ENCODE data around the gene TXNDC2. TPM values are rescaled to one million over a fixed set of nuclear protein-coding genes. Genes with fewer than 3 reads are reported as not detected.
"Not testable (repeated sequence)": the region's sequence is repeated elsewhere in the genome, so short reads cannot be mapped to it uniquely, and the experiment has no call there.

Gene TXNDC2
- total and polyA plus RNA-seq, 2 donors = 0.02 TPM; not detected in 1

GRCh38 chr18:9857479-9857998 is 28.2 kb upstream of the TXNDC2 start:
- not testable (repeated sequence) for H3K36me3 ChIP-seq (ENCODE audit: control insufficient read depth in 2 of 2, insufficient read depth in 2 of 2, low read length in 1 of 2); H3K4me3 ChIP-seq (ENCODE audit: low read length in 2 of 2); H3K4me1 ChIP-seq (ENCODE audit: control insufficient read depth in 2 of 2, insufficient read depth in 2 of 2, low read length in 2 of 2); DNase-seq (ENCODE audit: low read depth in 6 of 9, low spot score in 9 of 9); H3K27ac ChIP-seq (ENCODE audit: low read depth in 1 of 2, low read length in 1 of 2); H3K9me3 ChIP-seq (ENCODE audit: control insufficient read depth in 2 of 2, insufficient read depth in 1 of 2, low read length in 1 of 2); H3K27me3 ChIP-seq (ENCODE audit: control insufficient read depth in 2 of 2, insufficient read depth in 1 of 2, low read length in 1 of 2)
- WGBS = 96% methylated on average over 4 of the region's 4 CpGs

DNA sequence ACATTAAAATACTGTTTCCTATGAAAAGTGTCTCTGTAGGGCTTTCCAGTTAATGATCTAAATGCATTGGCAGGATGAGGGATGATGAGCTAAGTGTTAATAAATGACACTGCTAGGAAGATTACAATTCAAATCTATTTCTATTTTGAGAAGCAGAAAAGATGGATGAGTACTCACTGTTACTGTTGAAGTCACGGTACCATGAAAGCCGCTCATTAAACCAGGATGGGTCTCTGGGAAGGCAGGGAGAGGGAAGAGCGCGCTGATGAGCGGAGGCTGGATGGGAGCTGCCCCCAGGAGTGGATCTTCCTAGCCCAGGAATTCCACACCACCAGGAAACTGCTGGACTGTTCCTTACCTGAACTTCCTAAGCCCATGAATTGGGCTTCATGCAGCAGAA is 27.1 kb upstream of the TXNDC2 start:
- 98% methylated on average over 5 of the region's 5 CpGs for WGBS

GRCh38 chr18:9859232-9859631 is 26.5 kb upstream of the TXNDC2 start:
- WGBS = 95% methylated on average over 7 of the region's 7 CpGs

More for the DNA sequence above, 27.1 kb upstream of the TXNDC2 start:
- Histone ChIP-seq H3K4me3 (ENCODE audit: low read length in 2 of 2) (no peak overlapping the region), H3K4me1 (ENCODE audit: control insufficient read depth in 2 of 2, insufficient read depth in 2 of 2, low read length in 2 of 2) (peaks cover 0 to 6% of the 10 kb centered on the region in 2 donors), H3K27ac (ENCODE audit: low read depth in 1 of 2, low read length in 1 of 2) (no peak overlapping the region), H3K9me3 (ENCODE audit: control insufficient read depth in 2 of 2, insufficient read depth in 1 of 2, low read length in 1 of 2) (no peaks in the 10 kb centered on the region), H3K36me3 (ENCODE audit: control insufficient read depth in 2 of 2, insufficient read depth in 2 of 2, low read length in 1 of 2) (no peaks in the 10 kb centered on the region), H3K27me3 (ENCODE audit: control insufficient read depth in 2 of 2, insufficient read depth in 1 of 2, low read length in 1 of 2) (no peaks in the 10 kb centered on the region)
- DNase-seq (ENCODE audit: low read depth in 6 of 9, low spot score in 9 of 9) = no peak

GRCh38 chr18:9860682-9861081 is 25.1 kb upstream of the TXNDC2 start:
- DNase-seq (ENCODE audit: low read depth in 6 of 9, low spot score in 9 of 9) = no peak
- Histone ChIP-seq H3K4me3 (ENCODE audit: low read length in 2 of 2) (no peak overlapping the region), H3K4me1 (ENCODE audit: control insufficient read depth in 2 of 2, insufficient read depth in 2 of 2, low read length in 2 of 2) (peaks cover 0 to 6% of the 10 kb centered on the region in 2 donors), H3K9me3 (ENCODE audit: control insufficient read depth in 2 of 2, insufficient read depth in 1 of 2, low read length in 1 of 2) (peaks cover 0 to 9% of the 10 kb centered on the region in 2 donors), H3K36me3 (ENCODE audit: control insufficient read depth in 2 of 2, insufficient read depth in 2 of 2, low read length in 1 of 2) (no peaks in the 10 kb centered on the region), H3K27me3 (ENCODE audit: control insufficient read depth in 2 of 2, insufficient read depth in 1 of 2, low read length in 1 of 2) (no peaks in the 10 kb centered on the region), H3K27ac (ENCODE audit: low read depth in 1 of 2, low read length in 1 of 2) (no peak overlapping the region)
- WGBS = 48% methylated on average over 4 of the region's 4 CpGs

More at GRCh38 chr18:9859232-9859631, 26.5 kb upstream of the TXNDC2 start:
- H3K36me3 ChIP-seq (ENCODE audit: control insufficient read depth in 2 of 2, insufficient read depth in 2 of 2, low read length in 1 of 2) = no peaks in the 10 kb centered on the region
- H3K27me3 ChIP-seq (ENCODE audit: control insufficient read depth in 2 of 2, insufficient read depth in 1 of 2, low read length in 1 of 2) = no peaks in the 10 kb centered on the region
- DNase-seq (ENCODE audit: low read depth in 6 of 9, low spot score in 9 of 9) = no peak
- H3K9me3 ChIP-seq (ENCODE audit: control insufficient read depth in 2 of 2, insufficient read depth in 1 of 2, low read length in 1 of 2) = no peaks in the 10 kb centered on the region
- peaks cover 0 to 6% of the 10 kb centered on the region in 2 donors for H3K4me1 ChIP-seq (ENCODE audit: control insufficient read depth in 2 of 2, insufficient read depth in 2 of 2, low read length in 2 of 2)
- H3K27ac ChIP-seq (ENCODE audit: low read depth in 1 of 2, low read length in 1 of 2) = no peak overlapping the region
- no peak overlapping the region for H3K4me3 ChIP-seq (ENCODE audit: low read length in 2 of 2)

DNA sequence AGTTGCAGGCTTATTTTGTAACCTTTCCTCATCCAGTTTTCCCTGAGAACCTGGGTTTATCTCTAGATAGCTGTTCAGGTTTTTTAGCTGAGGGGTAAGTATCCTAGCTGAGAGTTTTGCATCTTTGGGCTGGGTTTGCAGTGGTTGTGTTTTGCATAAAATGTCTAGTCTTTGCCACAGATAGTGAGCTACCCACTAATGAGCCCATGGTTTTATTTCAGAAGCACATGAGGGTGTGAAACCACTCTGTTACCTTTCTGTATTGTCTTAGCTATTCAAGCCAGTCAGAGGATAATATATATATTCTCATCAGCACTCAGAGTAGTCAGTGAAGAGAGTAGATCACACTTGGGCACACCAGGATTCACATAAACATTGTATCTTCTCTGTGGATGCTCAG is 24.6 kb upstream of the TXNDC2 start:
- Histone ChIP-seq H3K27ac (ENCODE audit: low read depth in 1 of 2, low read length in 1 of 2) (no peak overlapping the region), H3K27me3 (ENCODE audit: control insufficient read depth in 2 of 2, insufficient read depth in 1 of 2, low read length in 1 of 2) (no peaks in the 10 kb centered on the region), H3K4me3 (ENCODE audit: low read length in 2 of 2) (no peak overlapping the region), H3K4me1 (ENCODE audit: control insufficient read depth in 2 of 2, insufficient read depth in 2 of 2, low read length in 2 of 2) (peaks cover 0 to 6% of the 10 kb centered on the region in 2 donors), H3K36me3 (ENCODE audit: control insufficient read depth in 2 of 2, insufficient read depth in 2 of 2, low read length in 1 of 2) (no peaks in the 10 kb centered on the region), H3K9me3 (ENCODE audit: control insufficient read depth in 2 of 2, insufficient read depth in 1 of 2, low read length in 1 of 2) (peaks cover 0 to 11% of the 10 kb centered on the region in 2 donors)
- DNase-seq (ENCODE audit: low read depth in 6 of 9, low spot score in 9 of 9) = no peak

GRCh38 chr18:9861933-9862332 is 23.8 kb upstream of the TXNDC2 start:
- Histone ChIP-seq H3K4me1 (ENCODE audit: control insufficient read depth in 2 of 2, insufficient read depth in 2 of 2, low read length in 2 of 2) (peaks cover 0 to 6% of the 10 kb centered on the region in 2 donors), H3K4me3 (ENCODE audit: low read length in 2 of 2) (no peak overlapping the region), H3K36me3 (ENCODE audit: control insufficient read depth in 2 of 2, insufficient read depth in 2 of 2, low read length in 1 of 2) (no peaks in the 10 kb centered on the region), H3K27ac (ENCODE audit: low read depth in 1 of 2, low read length in 1 of 2) (no peak overlapping the region), H3K9me3 (ENCODE audit: control insufficient read depth in 2 of 2, insufficient read depth in 1 of 2, low read length in 1 of 2) (peaks cover 0 to 17% of the 10 kb centered on the region in 2 donors), H3K27me3 (ENCODE audit: control insufficient read depth in 2 of 2, insufficient read depth in 1 of 2, low read length in 1 of 2) (no peaks in the 10 kb centered on the region)
- no peak for DNase-seq (ENCODE audit: low read depth in 6 of 9, low spot score in 9 of 9)
- 96% methylated on average over 4 of the region's 4 CpGs for WGBS

GRCh38 chr18:9862686-9863085 is 23.1 kb upstream of the TXNDC2 start:
- H3K27me3 ChIP-seq (ENCODE audit: control insufficient read depth in 2 of 2, insufficient read depth in 1 of 2, low read length in 1 of 2) = no peaks in the 10 kb centered on the region
- no peak overlapping the region for H3K27ac ChIP-seq (ENCODE audit: low read depth in 1 of 2, low read length in 1 of 2)
- no peak for DNase-seq (ENCODE audit: low read depth in 6 of 9, low spot score in 9 of 9)
- peaks cover 0 to 17% of the 10 kb centered on the region in 2 donors for H3K9me3 ChIP-seq (ENCODE audit: control insufficient read depth in 2 of 2, insufficient read depth in 1 of 2, low read length in 1 of 2)
- H3K4me1 ChIP-seq (ENCODE audit: control insufficient read depth in 2 of 2, insufficient read depth in 2 of 2, low read length in 2 of 2) = peaks cover 0 to 5% of the 10 kb centered on the region in 2 donors
- H3K4me3 ChIP-seq (ENCODE audit: low read length in 2 of 2) = no peak overlapping the region
- no peaks in the 10 kb centered on the region for H3K36me3 ChIP-seq (ENCODE audit: control insufficient read depth in 2 of 2, insufficient read depth in 2 of 2, low read length in 1 of 2)
- 65% methylated on average over 3 of the region's 3 CpGs for WGBS

DNA sequence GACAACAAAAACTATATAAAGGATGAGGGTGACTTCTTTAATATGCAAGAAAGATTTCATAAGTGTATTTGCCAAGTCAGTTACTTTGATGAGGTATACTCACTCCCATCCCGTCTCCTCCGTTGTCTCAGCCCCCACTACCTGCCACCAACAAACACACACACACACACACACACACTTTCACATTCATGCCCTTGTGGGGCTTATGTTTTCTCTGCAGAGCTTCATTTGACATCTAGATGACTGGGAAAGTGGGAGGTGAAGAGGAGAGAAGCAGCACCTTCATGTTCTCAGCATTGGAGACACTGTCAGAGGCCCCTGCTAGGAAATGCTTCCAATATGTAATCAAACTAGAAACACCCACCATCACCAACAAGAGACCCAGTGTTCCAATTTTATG is 22.5 kb upstream of the TXNDC2 start:
- H3K27ac ChIP-seq (ENCODE audit: low read depth in 1 of 2, low read length in 1 of 2) = no peak overlapping the region
- peaks cover 0 to 17% of the 10 kb centered on the region in 2 donors for H3K9me3 ChIP-seq (ENCODE audit: control insufficient read depth in 2 of 2, insufficient read depth in 1 of 2, low read length in 1 of 2)
- H3K27me3 ChIP-seq (ENCODE audit: control insufficient read depth in 2 of 2, insufficient read depth in 1 of 2, low read length in 1 of 2) = no peaks in the 10 kb centered on the region
- no peaks in the 10 kb centered on the region for H3K36me3 ChIP-seq (ENCODE audit: control insufficient read depth in 2 of 2, insufficient read depth in 2 of 2, low read length in 1 of 2)
- H3K4me3 ChIP-seq (ENCODE audit: low read length in 2 of 2) = no peak overlapping the region
- no peaks in the 10 kb centered on the region for H3K4me1 ChIP-seq (ENCODE audit: control insufficient read depth in 2 of 2, insufficient read depth in 2 of 2, low read length in 2 of 2)
- 88% methylated on average over 2 of the region's 2 CpGs for WGBS
- DNase-seq (ENCODE audit: low read depth in 6 of 9, low spot score in 9 of 9) = no peak

DNA sequence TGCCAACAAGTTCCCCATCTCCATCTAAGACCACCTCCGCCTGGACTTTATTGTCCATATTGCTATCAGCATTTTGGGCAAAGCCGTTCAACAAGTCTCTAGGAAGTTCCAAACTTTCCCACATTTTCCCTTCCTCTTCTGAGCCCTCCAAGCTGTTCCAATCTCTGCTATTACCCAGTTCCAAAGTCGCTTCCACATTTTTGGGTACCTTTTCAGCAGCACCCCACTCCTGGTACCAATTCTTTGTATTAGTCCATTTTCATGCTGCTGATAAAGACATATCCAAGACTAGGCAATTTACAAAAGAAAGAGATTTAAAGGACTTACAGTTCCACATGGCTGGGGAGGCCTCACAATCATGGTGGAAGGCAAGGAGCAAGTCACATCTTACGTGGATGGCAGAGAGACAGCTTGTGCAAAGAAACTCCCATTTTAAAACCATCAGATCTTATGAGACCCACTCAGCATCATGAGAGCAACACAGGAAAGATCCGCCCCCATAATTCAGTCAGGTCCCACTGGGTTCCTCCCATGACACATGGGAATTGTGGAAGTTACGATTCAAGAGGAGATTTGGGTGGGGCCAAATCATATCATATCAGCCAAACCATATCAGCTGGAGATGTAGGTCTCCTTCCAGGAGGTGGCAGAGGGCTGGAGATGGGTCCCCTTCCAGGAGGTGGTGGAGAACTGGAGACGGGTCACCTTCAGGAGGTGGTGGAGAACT is 19.8 kb upstream of the TXNDC2 start:
- Histone ChIP-seq H3K27me3 (ENCODE audit: control insufficient read depth in 2 of 2, insufficient read depth in 1 of 2, low read length in 1 of 2) (no peaks in the 10 kb centered on the region), H3K9me3 (ENCODE audit: control insufficient read depth in 2 of 2, insufficient read depth in 1 of 2, low read length in 1 of 2) (peaks cover 0 to 17% of the 10 kb centered on the region in 2 donors), H3K4me3 (ENCODE audit: low read length in 2 of 2) (no peak overlapping the region), H3K27ac (ENCODE audit: low read depth in 1 of 2, low read length in 1 of 2) (no peak overlapping the region), H3K4me1 (ENCODE audit: control insufficient read depth in 2 of 2, insufficient read depth in 2 of 2, low read length in 2 of 2) (peaks cover 0 to 15% of the 10 kb centered on the region in 2 donors), H3K36me3 (ENCODE audit: control insufficient read depth in 2 of 2, insufficient read depth in 2 of 2, low read length in 1 of 2) (no peaks in the 10 kb centered on the region)
- DNase-seq (ENCODE audit: low read depth in 6 of 9, low spot score in 9 of 9) = no peak
- 98% methylated on average over 7 of the region's 7 CpGs for WGBS
